ENCODE results near the gene STXBP6.

- TF ChIP-seq EZH2 (IDR thresholded peaks at IDR 0.05) (no peak), CTCF (IDR thresholded peaks at IDR 0.05) (no peak)
Measured at GRCh38 chr14:24858052-24858451, 191.9 kb downstream of the STXBP6 start.

All from neural progenitor cell (in vitro differentiated cells).